Caco-2 (cell line): ENCODE measurements around the gene KPNA1. TPM values are rescaled to one million over a fixed set of nuclear protein-coding genes. Genes with fewer than 3 reads are reported as not detected.

Experiments
- BruUV-seq: library from RNA; stranded (reverse); fragments of 400-500 nt; replicated peaks from 2 replicates; lab custom pipeline; 2021; lab: Mats Ljungman, UMichigan
- CTCF ChIA-PET: fragments of 300-600 bp; sonication (Branson Sonifier 250); formaldehyde crosslinking; loops from one replicate; lab custom pipeline; 2022; ENCODE audit warnings: antibody characterized with exemption; lab: Charles Lee
- POLR2A ChIA-PET: fragments of 300-600 bp; sonication (Branson Sonifier 250); formaldehyde crosslinking; loops from one replicate; lab custom pipeline; 2022; ENCODE audit warnings: antibody characterized with exemption; lab: Charles Lee
- DNase-seq, 2 experiments: peaks; one replicate each; pipeline versions ENCODE4 v3.0.0 to v3.0.0-alpha.2; 2020 to 2022
- H3K27me3 ChIP-seq: replicated peaks from 2 replicates; pipeline ENCODE4 v1.6.0; 2011; ENCODE audit warnings: low read length; ENCODE audit not compliant: control insufficient read depth, insufficient read depth
- H3K36me3 ChIP-seq: 2 replicates; pipeline ENCODE4 v1.5.1; 2011; ENCODE audit warnings: low read length; ENCODE audit not compliant: control insufficient read depth, insufficient read depth
- H3K4me1 ChIP-seq: fragments of 250-450 bp; sonication (Bioruptor Pico); 2 replicates; pipeline ENCODE4 v1.5.1; 2020; ENCODE audit warnings: mild to moderate bottlenecking
- H3K4me3 ChIP-seq: 2 replicates; pipeline ENCODE4 v1.5.1; 2011; ENCODE audit warnings: low read depth, mild to moderate bottlenecking, control low read depth, low read length
- H3K9me3 ChIP-seq: fragments of 250-450 bp; sonication (Bioruptor Pico); 2 replicates; pipeline ENCODE4 v1.5.1; 2020; ENCODE audit warnings: mild to moderate bottlenecking, moderate library complexity
- H3K27ac Mint-ChIP-seq: one replicate; pipeline ENCODE4 v1.8.0; 2022; ENCODE audit warnings: mixed read lengths; ENCODE audit not compliant: unreplicated experiment
- H3K27me3 Mint-ChIP-seq: one replicate; pipeline ENCODE4 v1.8.0; 2022; ENCODE audit warnings: mixed read lengths; ENCODE audit not compliant: insufficient read depth, unreplicated experiment
- H3K36me3 Mint-ChIP-seq: one replicate; pipeline ENCODE4 v1.8.0; 2022; ENCODE audit warnings: mild to moderate bottlenecking, mixed read lengths; ENCODE audit not compliant: insufficient read depth, unreplicated experiment
- H3K4me1 Mint-ChIP-seq: one replicate; pipeline ENCODE4 v1.8.0; 2022; ENCODE audit warnings: low read depth, mixed read lengths; ENCODE audit not compliant: unreplicated experiment
- H3K4me3 Mint-ChIP-seq: one replicate; pipeline ENCODE4 v1.8.0; 2022; ENCODE audit warnings: mild to moderate bottlenecking, moderate library complexity, mixed read lengths; ENCODE audit not compliant: unreplicated experiment
- H3K9me3 Mint-ChIP-seq: one replicate; pipeline ENCODE4 v1.8.0; 2022; ENCODE audit warnings: mixed read lengths; ENCODE audit not compliant: unreplicated experiment
- intact Hi-C: fragments of 100-400 bp; cut with micrococcal nuclease; formaldehyde crosslinking; loops from one replicate; pipeline ENCODE4 v1.10.0; 2022; ENCODE audit not compliant: unreplicated experiment
- total RNA-seq: library from RNA; stranded (reverse); gene quantifications from 2 replicates; pipeline ENCODE4 v1.2.3, GENCODE V29; 2022
- TF ChIP-seq, protein P1 (sequence below), 2 experiments: fragments of 200-600 bp in 1 of 2; IDR thresholded peaks; 1 replicate in 1 of 2; 2 replicates in 1 of 2; pipeline versions ENCODE4 v1.5.1 to v1.8.0; 2011 to 2022; ENCODE audit warnings: antibody characterized with exemption in 1 of 2, control low read depth in 1 of 2, inconsistent platforms in 1 of 2, low read depth in 1 of 2, low read length in 1 of 2, mild to moderate bottlenecking in 1 of 2, moderate library complexity in 1 of 2; ENCODE audit not compliant: insufficient read depth in 1 of 2, severe bottlenecking in 1 of 2, unreplicated experiment in 1 of 2

KPNA1 gene
- total RNA-seq, 1 experiment from 2014 or later, result 82.0 TPM

- TF ChIP-seq, protein P1, sequence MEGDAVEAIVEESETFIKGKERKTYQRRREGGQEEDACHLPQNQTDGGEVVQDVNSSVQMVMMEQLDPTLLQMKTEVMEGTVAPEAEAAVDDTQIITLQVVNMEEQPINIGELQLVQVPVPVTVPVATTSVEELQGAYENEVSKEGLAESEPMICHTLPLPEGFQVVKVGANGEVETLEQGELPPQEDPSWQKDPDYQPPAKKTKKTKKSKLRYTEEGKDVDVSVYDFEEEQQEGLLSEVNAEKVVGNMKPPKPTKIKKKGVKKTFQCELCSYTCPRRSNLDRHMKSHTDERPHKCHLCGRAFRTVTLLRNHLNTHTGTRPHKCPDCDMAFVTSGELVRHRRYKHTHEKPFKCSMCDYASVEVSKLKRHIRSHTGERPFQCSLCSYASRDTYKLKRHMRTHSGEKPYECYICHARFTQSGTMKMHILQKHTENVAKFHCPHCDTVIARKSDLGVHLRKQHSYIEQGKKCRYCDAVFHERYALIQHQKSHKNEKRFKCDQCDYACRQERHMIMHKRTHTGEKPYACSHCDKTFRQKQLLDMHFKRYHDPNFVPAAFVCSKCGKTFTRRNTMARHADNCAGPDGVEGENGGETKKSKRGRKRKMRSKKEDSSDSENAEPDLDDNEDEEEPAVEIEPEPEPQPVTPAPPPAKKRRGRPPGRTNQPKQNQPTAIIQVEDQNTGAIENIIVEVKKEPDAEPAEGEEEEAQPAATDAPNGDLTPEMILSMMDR (IDR thresholded peaks at IDR 0.05; ENCODE audit: insufficient read depth in 1 of 2, low read depth in 1 of 2, low read length in 1 of 2, severe bottlenecking in 1 of 2, unreplicated experiment in 1 of 2), result no peak
- H3K4me3 ChIP-seq, result no peak overlapping the region
- no peaks in the 10 kb centered on the region for H3K27me3 Mint-ChIP-seq
- H3K4me1 ChIP-seq, result peaks cover 32% of the 10 kb centered on the region
- H3K27me3 ChIP-seq, result no peaks in the 10 kb centered on the region
- H3K4me1 Mint-ChIP-seq, result peaks cover 36% of the 10 kb centered on the region
- peak; percentile 70 to 82 for DNase-seq
- intact Hi-C loops, result loop anchor here (1.0 kb wide), 2 partner anchors 26 to 27 kb away; partner anchors contain the start of gene WDR5B
- peak overlapping the region; percentile 56 for H3K4me3 Mint-ChIP-seq
- ChIA-PET POLR2A (no interaction called here), CTCF (no interaction called here)
- H3K36me3 ChIP-seq, result no peaks in the 10 kb centered on the region; the same call in 1 of the 2 replicates
- H3K9me3 Mint-ChIP-seq, result peaks cover 32% of the 10 kb centered on the region
- BruUV-seq, result no TSS peak
- H3K27ac Mint-ChIP-seq, result peak overlapping the region; percentile 88
- H3K36me3 Mint-ChIP-seq, result peaks cover 95% of the 10 kb centered on the region
- H3K9me3 ChIP-seq, result 0 out of 2 replicates have a peak, but pooled peaks cover 3% of the 10 kb centered on the region
Measured at GRCh38 chr3:122443090-122443489, 71.6 kb downstream of the KPNA1 start.

- Histone ChIP-seq H3K36me3 (no peaks in the 10 kb centered on the region; the same call in none of the 2 replicates), H3K9me3 (0 out of 2 replicates have a peak, but pooled peaks cover 3% of the 10 kb centered on the region), H3K27me3 (no peaks in the 10 kb centered on the region), H3K4me3 (no peak overlapping the region), H3K4me1 (no peaks in the 10 kb centered on the region; the same call in 1 of the 2 replicates)
- H3K4me1 Mint-ChIP-seq, result peaks cover 3% of the 10 kb centered on the region
- H3K27me3 Mint-ChIP-seq, result no peaks in the 10 kb centered on the region
- BruUV-seq, result no TSS peak
- H3K27ac Mint-ChIP-seq, result no peak overlapping the region
- DNase-seq, result no peak
- ChIA-PET POLR2A (no interaction called here), CTCF (no interaction called here)
- H3K9me3 Mint-ChIP-seq, result peaks cover 12% of the 10 kb centered on the region
- H3K4me3 Mint-ChIP-seq, result no peak overlapping the region
- intact Hi-C loops, result no loop called here
- peaks cover 90% of the 10 kb centered on the region for H3K36me3 Mint-ChIP-seq
- TF ChIP-seq, protein P1 (IDR thresholded peaks at IDR 0.05; ENCODE audit: insufficient read depth in 1 of 2, low read depth in 1 of 2, low read length in 1 of 2, severe bottlenecking in 1 of 2, unreplicated experiment in 1 of 2), result no peak
Measured at GRCh38 chr3:122435950-122436349, 78.8 kb downstream of the KPNA1 start.

DNA sequence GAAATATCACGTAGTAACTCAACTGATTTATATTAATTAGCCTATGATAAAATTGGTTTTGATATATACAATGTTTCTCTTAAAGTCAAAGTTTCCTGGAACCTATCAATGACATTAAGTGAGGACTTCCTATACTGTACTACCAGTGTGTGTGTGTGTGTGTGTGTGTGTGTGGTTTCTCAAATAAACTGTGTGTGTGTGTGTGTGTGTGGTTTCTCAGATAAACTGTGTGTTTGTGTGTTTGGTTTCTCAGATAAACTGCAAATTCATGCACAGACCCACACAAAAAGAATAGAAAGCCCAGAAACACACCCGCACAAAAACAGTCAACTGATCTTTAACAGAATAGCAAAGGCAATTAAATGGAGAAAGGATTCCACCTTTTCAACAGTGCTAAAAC is 84.4 kb downstream of the KPNA1 start:
- Histone ChIP-seq H3K4me3 (no peak overlapping the region), H3K4me1 (no peaks in the 10 kb centered on the region), H3K9me3 (no peaks in the 10 kb centered on the region), H3K27me3 (no peaks in the 10 kb centered on the region), H3K36me3 (no peaks in the 10 kb centered on the region; the same call in none of the 2 replicates)
- intact Hi-C loops, result no loop called here
- Mint-ChIP-seq H3K4me1 (no peaks in the 10 kb centered on the region), H3K27me3 (no peaks in the 10 kb centered on the region), H3K27ac (no peak overlapping the region), H3K36me3 (peaks cover 94% of the 10 kb centered on the region), H3K9me3 (no peaks in the 10 kb centered on the region), H3K4me3 (no peak overlapping the region)
- CTCF ChIA-PET, result no interaction called here
- BruUV-seq, result no TSS peak
- no peak for DNase-seq
- POLR2A ChIA-PET, result no interaction called here
- TF ChIP-seq, protein P1 (IDR thresholded peaks at IDR 0.05; ENCODE audit: insufficient read depth in 1 of 2, low read depth in 1 of 2, low read length in 1 of 2, severe bottlenecking in 1 of 2, unreplicated experiment in 1 of 2), result no peak
